SK-N-SH (cell line): ENCODE measurements around the gene MT1X. TPM values are rescaled to one million over a fixed set of nuclear protein-coding genes. Genes with fewer than 3 reads are reported as not detected.

Source experiments
- CTCF ChIA-PET: fragments of 300-600, 350-600 bp; formaldehyde crosslinking; extraction: SDS; loops from one replicate; lab custom pipeline; 2021; lab: Yijun Ruan, JAX
- POLR2A ChIA-PET: fragments of 350-600 bp; sonication (Branson Sonifier 250); formaldehyde crosslinking; extraction: SDS; loops from one replicate; lab custom pipeline; 2020; ENCODE audit warnings: antibody characterized with exemption, inconsistent platforms; lab: Yijun Ruan, JAX
- DNase-seq: peaks from one replicate; pipeline ENCODE4 v3.0.0; 2012
- H2AFZ ChIP-seq: fragments of 200-600 bp; sonication (generic); 2 replicates; pipeline ENCODE4 v1.8.1; 2016; ENCODE audit warnings: antibody characterized with exemption, mild to moderate bottlenecking, low read depth
- H3F3A ChIP-seq: fragments of 200-600 bp; sonication (generic); replicated peaks from 2 replicates; pipeline ENCODE3; 2016; ENCODE audit warnings: antibody characterized with exemption, mild to moderate bottlenecking; ENCODE audit not compliant: insufficient read depth
- H3K27ac ChIP-seq, 2 experiments: fragments of 200-500 bp in 1 of 2; fragments of 200-600 bp in 1 of 2; sonication (Bioruptor generic) in 1 of 2; sonication (generic), shearing (Covaris generic) in 1 of 2; 2 replicates each; pipeline versions ENCODE4 v1.5.1 to v1.6.1; 2014 to 2016; ENCODE audit warnings: low read depth in 2 of 2, inconsistent platforms in 1 of 2, low read length in 1 of 2, mild to moderate bottlenecking in 1 of 2, mixed read lengths in 1 of 2
- H3K27me3 ChIP-seq: fragments of 200-600 bp; sonication (generic), shearing (Covaris generic); 2 replicates; pipeline ENCODE4 v1.6.1; 2016; ENCODE audit warnings: mixed run types; ENCODE audit not compliant: insufficient read depth
- H3K36me3 ChIP-seq, 2 experiments: fragments of 200-500 bp in 1 of 2; fragments of 200-600 bp in 1 of 2; sonication (Bioruptor generic) in 1 of 2; sonication (generic) in 1 of 2; replicated peaks in 1 of 2; 2 replicates each; pipeline versions ENCODE3 to v1.5.1; 2014 to 2016; ENCODE audit warnings: low read length in 1 of 2, mild to moderate bottlenecking in 1 of 2; ENCODE audit not compliant: insufficient read depth in 2 of 2, control insufficient read depth in 1 of 2
- H3K4me1 ChIP-seq, 2 experiments: fragments of 200-500 bp in 1 of 2; fragments of 200-600 bp in 1 of 2; sonication (Bioruptor generic) in 1 of 2; sonication (generic), shearing (Covaris generic) in 1 of 2; 2 replicates each; pipeline versions ENCODE4 v1.5.1 to v1.6.1; 2014 to 2016; ENCODE audit warnings: low read depth in 1 of 2, low read length in 1 of 2, mixed run types in 1 of 2; ENCODE audit not compliant: insufficient read depth in 2 of 2, control insufficient read depth in 1 of 2
- H3K4me2 ChIP-seq: fragments of 200-600 bp; sonication (generic), shearing (Covaris generic); 2 replicates; pipeline ENCODE4 v1.6.1; 2017; ENCODE audit warnings: mixed run types
- H3K4me3 ChIP-seq, 2 experiments: fragments of 200-500 bp in 1 of 2; fragments of 200-600 bp in 1 of 2; sonication (Bioruptor generic) in 1 of 2; sonication (generic), shearing (Covaris generic) in 1 of 2; 2 replicates each; pipeline versions ENCODE4 v1.5.1 to v1.8.1; 2014 to 2016; ENCODE audit warnings: low read depth in 2 of 2, inconsistent platforms in 1 of 2, low read length in 1 of 2, mild to moderate bottlenecking in 1 of 2, mixed read lengths in 1 of 2, moderate library complexity in 1 of 2
- H3K79me2 ChIP-seq: fragments of 200-600 bp; sonication (generic); 2 replicates; pipeline ENCODE4 v1.8.1; 2017; ENCODE audit warnings: mild to moderate bottlenecking; ENCODE audit not compliant: insufficient read depth
- H3K9ac ChIP-seq: fragments of 200-600 bp; sonication (generic); 2 replicates; pipeline ENCODE4 v1.6.1; 2017; ENCODE audit warnings: mixed run types
- H3K9me2 ChIP-seq: fragments of 200-600 bp; sonication (generic); 2 replicates; pipeline ENCODE4 v1.6.1; 2017; ENCODE audit warnings: mixed run types
- H3K9me3 ChIP-seq: fragments of 200-600 bp; sonication (generic); 2 replicates; pipeline ENCODE4 v1.6.1; 2017; ENCODE audit warnings: mixed run types, mild to moderate bottlenecking, moderate library complexity
- H4K20me1 ChIP-seq: fragments of 200-600 bp; sonication (generic); 2 replicates; pipeline ENCODE4 v1.6.1; 2017; ENCODE audit warnings: mild to moderate bottlenecking, mixed run types; ENCODE audit not compliant: insufficient read depth
- EP300 ChIP-seq, 2 experiments: IDR thresholded peaks; 2 replicates each; pipeline versions ENCODE4 v1.4.0 to v1.6.1; 2012; ENCODE audit warnings: borderline replicate concordance in 1 of 2, low read depth in 1 of 2, low read length in 1 of 2
- EZH2phosphoT487 ChIP-seq: fragments of 200-600 bp; sonication (generic); IDR thresholded peaks from 2 replicates; pipeline ENCODE4 v1.6.1; 2017; ENCODE audit warnings: low read depth, mixed run types, mild to moderate bottlenecking, antibody characterized with exemption, moderate library complexity, borderline replicate concordance
- FOSL2 ChIP-seq: IDR thresholded peaks from 2 replicates; pipeline ENCODE4 v1.4.0; 2012; ENCODE audit warnings: low read depth, mild to moderate bottlenecking, moderate library complexity, borderline replicate concordance
- FOXJ3 ChIP-seq: sonication (generic); formaldehyde crosslinking; IDR thresholded peaks from 2 replicates; pipeline ENCODE4 v1.5.1; 2020; ENCODE audit warnings: mild to moderate bottlenecking, missing genetic modification reagents
- GABPA ChIP-seq: IDR thresholded peaks from 2 replicates; pipeline ENCODE4 v1.4.0; 2012; ENCODE audit warnings: low read depth, mild to moderate bottlenecking
- JUND ChIP-seq: IDR thresholded peaks from 2 replicates; pipeline ENCODE4 v1.4.0; 2012
- MAX ChIP-seq: IDR thresholded peaks from 2 replicates; pipeline ENCODE4 v1.4.0; 2012; ENCODE audit warnings: low read depth
- MEF2A ChIP-seq: IDR thresholded peaks from 2 replicates; pipeline ENCODE4 v1.4.0; 2012; ENCODE audit warnings: low read depth, borderline replicate concordance
- NFIC ChIP-seq: IDR thresholded peaks from 2 replicates; pipeline ENCODE4 v1.4.0; 2012; ENCODE audit warnings: borderline replicate concordance
- PBX3 ChIP-seq: IDR thresholded peaks from 2 replicates; pipeline ENCODE4; 2012
- RCOR1 ChIP-seq: fragments of 150-350 bp; IDR thresholded peaks from 2 replicates; pipeline ENCODE4 v1.6.1; 2017; ENCODE audit warnings: antibody characterized with exemption, low read length
- RFX5 ChIP-seq: IDR thresholded peaks from 2 replicates; pipeline ENCODE4 v1.6.1; 2012; ENCODE audit warnings: mild to moderate bottlenecking, improper control_type of control experiment, low read length
- SIN3A ChIP-seq: IDR thresholded peaks from 2 replicates; pipeline ENCODE4 v1.6.1; 2012; ENCODE audit warnings: low read depth, mild to moderate bottlenecking, low read length, moderate library complexity, borderline replicate concordance
- SMC3 ChIP-seq: IDR thresholded peaks from 2 replicates; pipeline ENCODE4 v1.6.1; 2012; ENCODE audit warnings: low read depth, low read length, improper control_type of control experiment
- TCF12 ChIP-seq: IDR thresholded peaks from 2 replicates; pipeline ENCODE4 v1.4.0; 2012
- WGBS: methylation state at CpG from one replicate; pipeline ENCODE4 v1.1.6; 2017; ENCODE audit warnings: low lambda C conversion rate; 5-methylcytosine and 5-hydroxymethylcytosine counted together
- polyA plus RNA-seq, 3 experiments: library from polyadenylated mRNA; depleted of rRNA; stranded (reverse); fragments of >200 nt; gene quantifications; 2 replicates each; pipeline ENCODE4 v1.2.3, GENCODE V29; 2012
- TF ChIP-seq, protein P1 (sequence below): IDR thresholded peaks from 2 replicates; pipeline ENCODE4 v1.4.0; 2012; ENCODE audit warnings: low read depth, borderline replicate concordance
- TF ChIP-seq, protein P2 (sequence below): fragments of 200-600 bp; sonication (generic); IDR thresholded peaks from 2 replicates; pipeline ENCODE4 v1.6.1; 2017; ENCODE audit warnings: antibody characterized with exemption, mild to moderate bottlenecking, moderate library complexity

Gene MT1X
- polyA plus RNA-seq, 1 of the 3 experiments (the other 2 are of a cell fraction): 213 TPM

- Histone ChIP-seq H3K9me3 (no peaks in the 10 kb centered on the region), H3K4me1 (no peaks in the 10 kb centered on the region; a peak in 1 of 4 replicates), H3K36me3 (no peaks in the 10 kb centered on the region), H4K20me1 (no peaks in the 10 kb centered on the region), H3K27ac (no peak overlapping the region), H3K79me2 (no peaks in the 10 kb centered on the region), H3K4me2 (no peak overlapping the region), H3K9me2 (no peaks in the 10 kb centered on the region), H3K9ac (no peak overlapping the region), H2AFZ (no peak overlapping the region), H3K4me3 (no peak overlapping the region), H3F3A (no peaks in the 10 kb centered on the region), H3K27me3 (no peaks in the 10 kb centered on the region)
- TF ChIP-seq RCOR1 (no peak), JUND (no peak), SMC3 (no peak), RFX5 (no peak), TCF12 (no peak), MEF2A (no peak), EZH2phosphoT487 (no peak), MAX (no peak), GABPA (no peak), SIN3A (no peak)
- TF ChIP-seq, protein P1, sequence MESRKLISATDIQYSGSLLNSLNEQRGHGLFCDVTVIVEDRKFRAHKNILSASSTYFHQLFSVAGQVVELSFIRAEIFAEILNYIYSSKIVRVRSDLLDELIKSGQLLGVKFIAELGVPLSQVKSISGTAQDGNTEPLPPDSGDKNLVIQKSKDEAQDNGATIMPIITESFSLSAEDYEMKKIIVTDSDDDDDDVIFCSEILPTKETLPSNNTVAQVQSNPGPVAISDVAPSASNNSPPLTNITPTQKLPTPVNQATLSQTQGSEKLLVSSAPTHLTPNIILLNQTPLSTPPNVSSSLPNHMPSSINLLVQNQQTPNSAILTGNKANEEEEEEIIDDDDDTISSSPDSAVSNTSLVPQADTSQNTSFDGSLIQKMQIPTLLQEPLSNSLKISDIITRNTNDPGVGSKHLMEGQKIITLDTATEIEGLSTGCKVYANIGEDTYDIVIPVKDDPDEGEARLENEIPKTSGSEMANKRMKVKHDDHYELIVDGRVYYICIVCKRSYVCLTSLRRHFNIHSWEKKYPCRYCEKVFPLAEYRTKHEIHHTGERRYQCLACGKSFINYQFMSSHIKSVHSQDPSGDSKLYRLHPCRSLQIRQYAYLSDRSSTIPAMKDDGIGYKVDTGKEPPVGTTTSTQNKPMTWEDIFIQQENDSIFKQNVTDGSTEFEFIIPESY: no peak
- ChIA-PET POLR2A (no interaction called here), CTCF (interaction anchor here (1.0 to 5.3 kb wide), 8 partner anchors 8 to 762 kb away, joined by 3 to 138 read pairs (median 12); partner anchors contain the start of genes MT1X and POLR2C)
- DNase-seq: no peak
- WGBS: 83% methylated on average over 1 of the region's 1 CpG
Measured at GRCh38 chr16:56700631-56701030, 18.4 kb downstream of the MT1X start.

- Histone ChIP-seq H3K9ac (no peak overlapping the region), H3K9me3 (no peaks in the 10 kb centered on the region), H3F3A (no peaks in the 10 kb centered on the region), H3K4me3 (no peak overlapping the region), H3K27ac (no peak overlapping the region), H3K9me2 (no peaks in the 10 kb centered on the region), H3K27me3 (no peaks in the 10 kb centered on the region)
- POLR2A ChIA-PET: no interaction called here
- CTCF ChIA-PET: interaction anchor here (0.8 to 5.3 kb wide), 45 partner anchors 9 to 1237 kb away, joined by 3 to 138 read pairs (median 5); partner anchors contain the start of genes MT1X and POLR2C
- TF ChIP-seq NFIC (no peak), EZH2phosphoT487 (no peak), MAX (no peak), PBX3 (no peak), MEF2A (no peak), FOSL2 (no peak), FOXJ3 (CRISPR knock-in tag) (no peak), RFX5 (no peak), EP300 (IDR thresholded peaks at IDR 0.05; ENCODE audit: borderline replicate concordance in 1 of 2, low read depth in 1 of 2, low read length in 1 of 2) (no peak), GABPA (no peak)
- TF ChIP-seq, protein P1: no peak
- TF ChIP-seq, protein P2, sequence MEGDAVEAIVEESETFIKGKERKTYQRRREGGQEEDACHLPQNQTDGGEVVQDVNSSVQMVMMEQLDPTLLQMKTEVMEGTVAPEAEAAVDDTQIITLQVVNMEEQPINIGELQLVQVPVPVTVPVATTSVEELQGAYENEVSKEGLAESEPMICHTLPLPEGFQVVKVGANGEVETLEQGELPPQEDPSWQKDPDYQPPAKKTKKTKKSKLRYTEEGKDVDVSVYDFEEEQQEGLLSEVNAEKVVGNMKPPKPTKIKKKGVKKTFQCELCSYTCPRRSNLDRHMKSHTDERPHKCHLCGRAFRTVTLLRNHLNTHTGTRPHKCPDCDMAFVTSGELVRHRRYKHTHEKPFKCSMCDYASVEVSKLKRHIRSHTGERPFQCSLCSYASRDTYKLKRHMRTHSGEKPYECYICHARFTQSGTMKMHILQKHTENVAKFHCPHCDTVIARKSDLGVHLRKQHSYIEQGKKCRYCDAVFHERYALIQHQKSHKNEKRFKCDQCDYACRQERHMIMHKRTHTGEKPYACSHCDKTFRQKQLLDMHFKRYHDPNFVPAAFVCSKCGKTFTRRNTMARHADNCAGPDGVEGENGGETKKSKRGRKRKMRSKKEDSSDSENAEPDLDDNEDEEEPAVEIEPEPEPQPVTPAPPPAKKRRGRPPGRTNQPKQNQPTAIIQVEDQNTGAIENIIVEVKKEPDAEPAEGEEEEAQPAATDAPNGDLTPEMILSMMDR: no peak
- TF ChIP-seq, all 33 proteins: peak for 0
- Histone ChIP-seq H4K20me1 (no peaks in the 10 kb centered on the region), H2AFZ (peak overlapping the region; percentile 19; the same call in 1 of the 2 replicates), H3K79me2 (no peaks in the 10 kb centered on the region), H3K36me3 (no peaks in the 10 kb centered on the region), H3K4me2 (no peak overlapping the region), H3K4me1 (no peaks in the 10 kb centered on the region; a peak in 1 of 4 replicates)
- no peak for DNase-seq
- WGBS: 85% methylated on average over 7 of the region's 7 CpGs
Measured at GRCh38 chr16:56701534-56701933, 19.3 kb downstream of the MT1X start.
